ENCODE measurements around the gene OTOP2. TPM values are rescaled to one million over a fixed set of nuclear protein-coding genes. Genes with fewer than 3 reads are reported as not detected.
A peak's percentile ranks its signal among the peaks of the same experiment; 100 is the strongest.

OTOP2 gene
- total and polyA plus RNA-seq, 9 of the 15 experiments (the other 6 are each of a cell fraction or from before 2014, with no cell fraction given): 0.04 to 0.36 (median 0.14) TPM; not detected in 1

DNA sequence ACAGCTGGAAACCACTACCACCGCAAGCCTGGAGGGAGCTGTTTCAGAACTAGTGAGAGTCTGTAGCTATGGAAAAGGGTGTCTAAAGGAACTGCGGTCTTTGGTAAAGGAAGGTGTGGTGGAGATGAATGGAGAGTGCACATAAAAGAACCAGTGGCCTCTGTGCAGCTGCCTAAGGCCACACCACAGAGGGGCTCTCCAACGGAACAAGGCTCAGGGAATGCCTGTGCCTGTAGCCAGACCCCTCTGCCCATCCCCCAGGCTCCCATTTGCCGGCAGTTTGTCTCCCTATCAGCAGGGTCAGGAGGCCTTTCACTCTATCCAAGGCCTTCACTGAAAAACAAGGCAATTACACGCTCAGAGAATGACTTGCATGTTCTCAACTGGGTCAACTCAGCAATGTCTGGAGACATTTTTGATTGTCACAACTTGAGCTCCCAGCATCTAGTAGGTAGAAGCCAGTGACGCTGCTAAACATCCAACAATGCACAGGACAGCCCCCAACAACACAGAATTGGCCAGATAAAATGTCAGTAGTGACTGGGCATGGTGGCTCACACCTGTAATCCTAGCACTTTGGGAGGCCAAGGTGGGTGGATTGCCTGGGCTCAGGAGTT, 48.0 kb upstream of the OTOP2 start (continued):
- TF ChIP-seq MYBL2 (IDR thresholded peaks at IDR 0.05; ENCODE audit: low read depth) (no peak), MYBL2 (CRISPR knock-in tag; IDR thresholded peaks at IDR 0.05; ENCODE audit: borderline replicate concordance) (no peak), HSF4 (CRISPR knock-in tag; IDR thresholded peaks at IDR 0.05; ENCODE audit: borderline replicate concordance) (0 out of 2 replicates have a peak, but pooled peaks have one; percentile 67), CHD1 (IDR thresholded peaks at IDR 0.05; ENCODE audit: low read length) (no peak), ZNF184 (CRISPR knock-in tag; IDR thresholded peaks at IDR 0.05) (no peak), MCM2 (IDR thresholded peaks at IDR 0.05; ENCODE audit: low read depth) (no peak), ZNF696 (CRISPR knock-in tag; conservative IDR thresholded peaks at IDR 0.05) (no peak), MTF1 (CRISPR knock-in tag; IDR thresholded peaks at IDR 0.05; ENCODE audit: borderline replicate concordance) (no peak), BCOR (IDR thresholded peaks at IDR 0.05) (peak; percentile 20; the same call in 1 of the 2 replicates), L3MBTL2 (IDR thresholded peaks at IDR 0.05) (peak; percentile 87), HNRNPL (IDR thresholded peaks at IDR 0.05; ENCODE audit: low read depth, low read length) (no peak), EZH2 (IDR thresholded peaks at IDR 0.05; ENCODE audit: borderline replicate concordance, low read depth, low read length) (no peak), KLF13 (tag; IDR thresholded peaks at IDR 0.05; ENCODE audit: borderline replicate concordance, low read depth) (no peak), ZBTB1 (CRISPR knock-in tag; IDR thresholded peaks at IDR 0.05; ENCODE audit: borderline replicate concordance, low read depth) (no peak), ZNF707 (CRISPR knock-in tag; conservative IDR thresholded peaks at IDR 0.05) (0 out of 2 replicates have a peak, but pooled peaks have one; percentile 12)
- TF ChIP-seq, protein P1, sequence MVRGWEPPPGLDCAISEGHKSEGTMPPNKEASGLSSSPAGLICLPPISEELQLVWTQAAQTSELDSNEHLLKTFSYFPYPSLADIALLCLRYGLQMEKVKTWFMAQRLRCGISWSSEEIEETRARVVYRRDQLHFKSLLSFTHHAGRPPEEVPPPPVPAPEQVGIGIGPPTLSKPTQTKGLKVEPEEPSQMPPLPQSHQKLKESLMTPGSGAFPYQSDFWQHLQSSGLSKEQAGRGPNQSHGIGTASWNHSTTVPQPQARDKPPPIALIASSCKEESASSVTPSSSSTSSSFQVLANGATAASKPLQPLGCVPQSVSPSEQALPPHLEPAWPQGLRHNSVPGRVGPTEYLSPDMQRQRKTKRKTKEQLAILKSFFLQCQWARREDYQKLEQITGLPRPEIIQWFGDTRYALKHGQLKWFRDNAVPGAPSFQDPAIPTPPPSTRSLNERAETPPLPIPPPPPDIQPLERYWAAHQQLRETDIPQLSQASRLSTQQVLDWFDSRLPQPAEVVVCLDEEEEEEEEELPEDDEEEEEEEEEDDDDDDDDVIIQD (CRISPR knock-in tag; IDR thresholded peaks at IDR 0.05): 0 out of 2 replicates have a peak, but pooled peaks have one; percentile 3
- TF ChIP-seq, protein P2, sequence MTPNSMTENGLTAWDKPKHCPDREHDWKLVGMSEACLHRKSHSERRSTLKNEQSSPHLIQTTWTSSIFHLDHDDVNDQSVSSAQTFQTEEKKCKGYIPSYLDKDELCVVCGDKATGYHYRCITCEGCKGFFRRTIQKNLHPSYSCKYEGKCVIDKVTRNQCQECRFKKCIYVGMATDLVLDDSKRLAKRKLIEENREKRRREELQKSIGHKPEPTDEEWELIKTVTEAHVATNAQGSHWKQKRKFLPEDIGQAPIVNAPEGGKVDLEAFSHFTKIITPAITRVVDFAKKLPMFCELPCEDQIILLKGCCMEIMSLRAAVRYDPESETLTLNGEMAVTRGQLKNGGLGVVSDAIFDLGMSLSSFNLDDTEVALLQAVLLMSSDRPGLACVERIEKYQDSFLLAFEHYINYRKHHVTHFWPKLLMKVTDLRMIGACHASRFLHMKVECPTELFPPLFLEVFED (CRISPR knock-in tag; conservative IDR thresholded peaks at IDR 0.05): no peak
- TF ChIP-seq, protein P3, sequence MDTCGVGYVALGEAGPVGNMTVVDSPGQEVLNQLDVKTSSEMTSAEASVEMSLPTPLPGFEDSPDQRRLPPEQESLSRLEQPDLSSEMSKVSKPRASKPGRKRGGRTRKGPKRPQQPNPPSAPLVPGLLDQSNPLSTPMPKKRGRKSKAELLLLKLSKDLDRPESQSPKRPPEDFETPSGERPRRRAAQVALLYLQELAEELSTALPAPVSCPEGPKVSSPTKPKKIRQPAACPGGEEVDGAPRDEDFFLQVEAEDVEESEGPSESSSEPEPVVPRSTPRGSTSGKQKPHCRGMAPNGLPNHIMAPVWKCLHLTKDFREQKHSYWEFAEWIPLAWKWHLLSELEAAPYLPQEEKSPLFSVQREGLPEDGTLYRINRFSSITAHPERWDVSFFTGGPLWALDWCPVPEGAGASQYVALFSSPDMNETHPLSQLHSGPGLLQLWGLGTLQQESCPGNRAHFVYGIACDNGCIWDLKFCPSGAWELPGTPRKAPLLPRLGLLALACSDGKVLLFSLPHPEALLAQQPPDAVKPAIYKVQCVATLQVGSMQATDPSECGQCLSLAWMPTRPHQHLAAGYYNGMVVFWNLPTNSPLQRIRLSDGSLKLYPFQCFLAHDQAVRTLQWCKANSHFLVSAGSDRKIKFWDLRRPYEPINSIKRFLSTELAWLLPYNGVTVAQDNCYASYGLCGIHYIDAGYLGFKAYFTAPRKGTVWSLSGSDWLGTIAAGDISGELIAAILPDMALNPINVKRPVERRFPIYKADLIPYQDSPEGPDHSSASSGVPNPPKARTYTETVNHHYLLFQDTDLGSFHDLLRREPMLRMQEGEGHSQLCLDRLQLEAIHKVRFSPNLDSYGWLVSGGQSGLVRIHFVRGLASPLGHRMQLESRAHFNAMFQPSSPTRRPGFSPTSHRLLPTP (IDR thresholded peaks at IDR 0.05; ENCODE audit: borderline replicate concordance, extremely low read depth, insufficient read length): no peak
- TF ChIP-seq, protein P4, sequence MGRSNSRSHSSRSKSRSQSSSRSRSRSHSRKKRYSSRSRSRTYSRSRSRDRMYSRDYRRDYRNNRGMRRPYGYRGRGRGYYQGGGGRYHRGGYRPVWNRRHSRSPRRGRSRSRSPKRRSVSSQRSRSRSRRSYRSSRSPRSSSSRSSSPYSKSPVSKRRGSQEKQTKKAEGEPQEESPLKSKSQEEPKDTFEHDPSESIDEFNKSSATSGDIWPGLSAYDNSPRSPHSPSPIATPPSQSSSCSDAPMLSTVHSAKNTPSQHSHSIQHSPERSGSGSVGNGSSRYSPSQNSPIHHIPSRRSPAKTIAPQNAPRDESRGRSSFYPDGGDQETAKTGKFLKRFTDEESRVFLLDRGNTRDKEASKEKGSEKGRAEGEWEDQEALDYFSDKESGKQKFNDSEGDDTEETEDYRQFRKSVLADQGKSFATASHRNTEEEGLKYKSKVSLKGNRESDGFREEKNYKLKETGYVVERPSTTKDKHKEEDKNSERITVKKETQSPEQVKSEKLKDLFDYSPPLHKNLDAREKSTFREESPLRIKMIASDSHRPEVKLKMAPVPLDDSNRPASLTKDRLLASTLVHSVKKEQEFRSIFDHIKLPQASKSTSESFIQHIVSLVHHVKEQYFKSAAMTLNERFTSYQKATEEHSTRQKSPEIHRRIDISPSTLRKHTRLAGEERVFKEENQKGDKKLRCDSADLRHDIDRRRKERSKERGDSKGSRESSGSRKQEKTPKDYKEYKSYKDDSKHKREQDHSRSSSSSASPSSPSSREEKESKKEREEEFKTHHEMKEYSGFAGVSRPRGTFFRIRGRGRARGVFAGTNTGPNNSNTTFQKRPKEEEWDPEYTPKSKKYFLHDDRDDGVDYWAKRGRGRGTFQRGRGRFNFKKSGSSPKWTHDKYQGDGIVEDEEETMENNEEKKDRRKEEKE (IDR thresholded peaks at IDR 0.05; ENCODE audit: borderline replicate concordance in 1 of 2, control insufficient read depth in 1 of 2, low read depth in 2 of 2, low read length in 1 of 2): no peak
